Ovary (tissue), 9 donors: ENCODE measurements around the gene OR11A1. TPM values are rescaled to one million over a fixed set of nuclear protein-coding genes. Genes with fewer than 3 reads are reported as not detected.

Experiments used
- DNase-seq, 5 donors: peaks; one replicate each; pipeline ENCODE4 v3.0.0-alpha.2; 2019 to 2020
- H3K27ac ChIP-seq, 2 donors: fragments of 200-600 bp; one replicate each; pipeline versions ENCODE4 v1.5.1 to v1.8.0; 2019 to 2022
- H3K27me3 ChIP-seq: fragments of 200-600 bp; one replicate; pipeline ENCODE4 v1.8.0; 2022
- H3K36me3 ChIP-seq: fragments of 200-600 bp; sonication (generic); one replicate; pipeline ENCODE4 v1.5.1; 2019
- H3K4me1 ChIP-seq: one replicate; pipeline ENCODE4 v1.8.1; 2013; ENCODE audit warnings: mild to moderate bottlenecking, moderate library complexity; ENCODE audit not compliant: insufficient read depth
- H3K4me3 ChIP-seq: fragments of 200-600 bp; sonication (generic); one replicate; pipeline ENCODE4 v1.5.1; 2017
- H3K9me3 ChIP-seq, 2 donors: fragments of 200-600 bp in 1 of 2; sonication (generic) in 1 of 2; one replicate each; pipeline versions ENCODE4 v1.5.1 to v1.8.1; 2013 to 2019; ENCODE audit warnings: mild to moderate bottlenecking in 1 of 2, moderate library complexity in 1 of 2
- EP300 ChIP-seq: sonication (generic); formaldehyde crosslinking; IDR thresholded peaks from one replicate; pipeline ENCODE4 v1.6.1; 2017; ENCODE audit warnings: antibody characterized with exemption
- POLR2A ChIP-seq: fragments of 450-650 bp; IDR thresholded peaks from one replicate; pipeline ENCODE4 v1.6.1; 2017; ENCODE audit warnings: antibody characterized with exemption, mild to moderate bottlenecking, moderate library complexity
- WGBS, 3 donors: extraction: QIAGEN DNeasy Blood & Tissue Kit in 1 of 3; methylation state at CpG; one replicate each; pipeline versions ENCODE4 v1.1.5 to v1.1.7; 2013 to 2017; 5-methylcytosine and 5-hydroxymethylcytosine counted together
- intact Hi-C, 4 donors: fragments of 100-400 bp; cut with DNase I; formaldehyde crosslinking; loops; one replicate each; pipeline versions ENCODE4 v1.11.0 to v1.15.1; 2022 to 2023
- polyA plus RNA-seq, 2 donors: library from polyadenylated mRNA; stranded (reverse); fragments of 200-250 nt in 1 of 2; fragments of 350-450 nt in 1 of 2; fragmentation: Illumina TruSeq in 1 of 2; extraction: RNeasy Lipid Tissue Mini Kit (QIAGEN cat#74804) in 1 of 2; gene quantifications; one replicate each; pipeline ENCODE4 v1.2.3, GENCODE V29; 2013 to 2014
- total RNA-seq, 7 donors: library from RNA; depleted of rRNA in 2 of 7; stranded (reverse); fragments of >200 nt in 2 of 7; fragmentation: NEBNext Ultra II Directional in 3 of 7; extraction: Animal tissue kit (Norgen Biotek cat#: 25700) in 3 of 7; gene quantifications; one replicate each; pipeline versions ENCODE4 v1.1.0 to v1.2.4, GENCODE V29; 2016 to 2023
- TF ChIP-seq, protein P1 (sequence below), 3 donors: fragments of 450-650 bp in 2 of 3; fragments of 200-600 bp in 1 of 3; IDR thresholded peaks; one replicate each; pipeline versions ENCODE4 v1.5.1 to v1.8.0; 2016 to 2022; ENCODE audit warnings: antibody characterized with exemption in 3 of 3, mild to moderate bottlenecking in 1 of 3
- donor health status: DM: no; HTN: no; CAD: no; lungs with moderate emphysema.
- donor health status: DM: no; HTN: no; CAD: no.
- donor health status: Bipolar disorder and iron deficiency.
- donor health status: DM: yes; HTN: yes; CAD: no.
- donor health status: DM: no; HTN: no; CAD: no.
- donor health status: DM: yes; HTN: yes; CAD: no.

The OR11A1 gene
- total and polyA plus RNA-seq, 9 donors = not detected

- Histone ChIP-seq H3K4me3 (no peak overlapping the region), H3K4me1 (no peaks in the 10 kb centered on the region), H3K9me3 (no peaks in the 10 kb centered on the region), H3K36me3 (no peaks in the 10 kb centered on the region), H3K27ac (no peak overlapping the region), H3K27me3 (no peaks in the 10 kb centered on the region)
- intact Hi-C loops = no loop called here
- TF ChIP-seq, protein P1, sequence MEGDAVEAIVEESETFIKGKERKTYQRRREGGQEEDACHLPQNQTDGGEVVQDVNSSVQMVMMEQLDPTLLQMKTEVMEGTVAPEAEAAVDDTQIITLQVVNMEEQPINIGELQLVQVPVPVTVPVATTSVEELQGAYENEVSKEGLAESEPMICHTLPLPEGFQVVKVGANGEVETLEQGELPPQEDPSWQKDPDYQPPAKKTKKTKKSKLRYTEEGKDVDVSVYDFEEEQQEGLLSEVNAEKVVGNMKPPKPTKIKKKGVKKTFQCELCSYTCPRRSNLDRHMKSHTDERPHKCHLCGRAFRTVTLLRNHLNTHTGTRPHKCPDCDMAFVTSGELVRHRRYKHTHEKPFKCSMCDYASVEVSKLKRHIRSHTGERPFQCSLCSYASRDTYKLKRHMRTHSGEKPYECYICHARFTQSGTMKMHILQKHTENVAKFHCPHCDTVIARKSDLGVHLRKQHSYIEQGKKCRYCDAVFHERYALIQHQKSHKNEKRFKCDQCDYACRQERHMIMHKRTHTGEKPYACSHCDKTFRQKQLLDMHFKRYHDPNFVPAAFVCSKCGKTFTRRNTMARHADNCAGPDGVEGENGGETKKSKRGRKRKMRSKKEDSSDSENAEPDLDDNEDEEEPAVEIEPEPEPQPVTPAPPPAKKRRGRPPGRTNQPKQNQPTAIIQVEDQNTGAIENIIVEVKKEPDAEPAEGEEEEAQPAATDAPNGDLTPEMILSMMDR (IDR thresholded peaks at IDR 0.05) = no peak
- TF ChIP-seq POLR2A (no peak), EP300 (no peak)
- no peak for DNase-seq
- WGBS, 3 donors = 77 to 87% (median 82%) methylated on average over 2 of the region's 2 CpGs
Measured at GRCh38 chr6:29465801-29466200, 8.9 kb upstream of the OR11A1 start.

DNA sequence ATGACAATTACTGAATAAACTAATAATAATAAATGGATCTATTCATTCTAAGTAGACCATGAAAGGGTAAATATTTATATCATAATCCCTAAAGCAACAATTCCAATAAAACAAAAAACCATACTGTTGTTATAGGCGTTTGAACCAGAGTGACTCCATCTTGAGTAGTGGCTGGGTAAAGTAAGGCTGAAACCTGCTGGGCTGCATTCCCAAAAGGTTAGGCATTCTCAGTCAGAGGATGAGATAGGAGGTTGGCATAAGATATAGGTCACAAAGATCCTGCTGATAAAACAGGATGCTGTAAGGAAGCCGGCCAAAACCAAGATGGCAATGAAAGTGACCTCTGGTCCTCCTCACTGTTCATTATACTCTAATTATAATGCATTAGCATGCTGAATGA, 8.4 kb upstream of the OR11A1 start:
- Histone ChIP-seq H3K4me3 (no peak overlapping the region), H3K36me3 (no peaks in the 10 kb centered on the region), H3K27ac (no peak overlapping the region), H3K9me3 (no peaks in the 10 kb centered on the region), H3K27me3 (no peaks in the 10 kb centered on the region), H3K4me1 (no peaks in the 10 kb centered on the region)
- TF ChIP-seq, protein P1 (IDR thresholded peaks at IDR 0.05) = no peak
- TF ChIP-seq POLR2A (no peak), EP300 (no peak)
- 71 to 83% (median 73%) methylated on average over 2 of the region's 2 CpGs for WGBS, 3 donors
- no peak for DNase-seq
- intact Hi-C loops = no loop called here

GRCh38 chr6:29462022-29462421, 5.2 kb upstream of the OR11A1 start:
- Histone ChIP-seq H3K27ac (no peak overlapping the region), H3K27me3 (no peaks in the 10 kb centered on the region), H3K4me3 (no peak overlapping the region), H3K36me3 (no peaks in the 10 kb centered on the region), H3K9me3 (no peaks in the 10 kb centered on the region), H3K4me1 (no peaks in the 10 kb centered on the region)
- no peak for DNase-seq
- intact Hi-C loops = no loop called here
- 75 to 81% (median 79%) methylated on average over 6 of the region's 6 CpGs for WGBS, 3 donors
- no peak for TF ChIP-seq EP300
- TF ChIP-seq, protein P1 (IDR thresholded peaks at IDR 0.05) = no peak
- no peak for TF ChIP-seq POLR2A

- Histone ChIP-seq H3K36me3 (no peaks in the 10 kb centered on the region), H3K4me1 (no peaks in the 10 kb centered on the region), H3K9me3 (no peaks in the 10 kb centered on the region), H3K27me3 (no peaks in the 10 kb centered on the region), H3K4me3 (no peak overlapping the region), H3K27ac (no peak overlapping the region)
- intact Hi-C loops = no loop called here
- TF ChIP-seq POLR2A = no peak
- TF ChIP-seq, protein P1 (IDR thresholded peaks at IDR 0.05) = no peak
- TF ChIP-seq EP300 = no peak
- DNase-seq = no peak
- WGBS, 3 donors = 81 to 91% (median 88%) methylated on average over 5 of the region's 5 CpGs
Measured at GRCh38 chr6:29461021-29461814, 4.3 kb upstream of the OR11A1 start.
